Stimulated activated naive CD8-positive, alpha-beta T cell treated with anti-CD3 and anti-CD28 coated beads, Interleukin-15, Interleukin-2, amounts not matched to agents 100 ng/mL and 50 ng/mL, for 24 hours (primary cell): ENCODE measurements around the gene CCDC81.
"Not testable (repeated sequence)": the region's sequence is repeated elsewhere in the genome, so short reads cannot be mapped to it uniquely, and the experiment has no call there.

ENCODE experiments used
- H3K27ac Mint-ChIP-seq: one replicate; pipeline ENCODE4 v1.8.0; 2021; ENCODE audit warnings: mild to moderate bottlenecking, mixed read lengths
- H3K27me3 Mint-ChIP-seq: one replicate; pipeline ENCODE4 v1.8.0; 2021; ENCODE audit warnings: mixed read lengths
- H3K36me3 Mint-ChIP-seq: one replicate; pipeline ENCODE4 v1.8.0; 2021; ENCODE audit warnings: low read depth, mixed read lengths
- H3K4me1 Mint-ChIP-seq: one replicate; pipeline ENCODE4 v1.8.0; 2021; ENCODE audit warnings: low read depth, mixed read lengths
- H3K4me3 Mint-ChIP-seq: one replicate; pipeline ENCODE4 v1.8.0; 2021; ENCODE audit warnings: mild to moderate bottlenecking, mixed read lengths
- H3K9me3 Mint-ChIP-seq: one replicate; pipeline ENCODE4 v1.8.0; 2021; ENCODE audit warnings: mixed read lengths

CCDC81 gene

DNA sequence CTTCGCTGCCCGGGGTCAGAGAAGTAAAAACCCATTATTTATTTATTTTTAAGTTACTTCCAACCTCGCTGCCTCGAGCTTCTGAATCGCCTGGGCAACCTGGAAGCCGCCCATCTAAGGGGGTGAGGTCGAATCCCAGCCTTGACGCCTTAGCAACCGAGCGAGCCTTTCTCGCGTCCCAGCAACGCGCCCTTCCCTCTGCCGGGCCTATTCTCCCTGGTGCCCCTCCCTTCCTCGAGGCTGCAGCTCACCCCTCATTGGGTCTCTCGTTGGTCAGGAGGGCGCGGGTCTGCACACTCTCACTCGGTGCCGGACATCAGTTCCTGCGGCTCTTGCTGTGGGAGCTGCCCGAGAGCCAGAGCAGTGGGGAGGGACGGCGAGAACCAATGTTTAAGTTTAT is at the start of gene CCDC81:
CCDC81 (plus strand) TSS at position 302 of the 400 bp plus-strand sequence. CDS start 277 bp downstream, outside the sequence.
- H3K27me3 Mint-ChIP-seq: peaks cover 19% of the 10 kb centered on the region
- H3K9me3 Mint-ChIP-seq: peaks cover 14% of the 10 kb centered on the region
- H3K36me3 Mint-ChIP-seq: no peaks in the 10 kb centered on the region
- peaks cover 8% of the 10 kb centered on the region for H3K4me1 Mint-ChIP-seq
- H3K27ac Mint-ChIP-seq: no peak within 1 kb of the TSS
- H3K4me3 Mint-ChIP-seq: no peak within 1 kb of the TSS

DNA sequence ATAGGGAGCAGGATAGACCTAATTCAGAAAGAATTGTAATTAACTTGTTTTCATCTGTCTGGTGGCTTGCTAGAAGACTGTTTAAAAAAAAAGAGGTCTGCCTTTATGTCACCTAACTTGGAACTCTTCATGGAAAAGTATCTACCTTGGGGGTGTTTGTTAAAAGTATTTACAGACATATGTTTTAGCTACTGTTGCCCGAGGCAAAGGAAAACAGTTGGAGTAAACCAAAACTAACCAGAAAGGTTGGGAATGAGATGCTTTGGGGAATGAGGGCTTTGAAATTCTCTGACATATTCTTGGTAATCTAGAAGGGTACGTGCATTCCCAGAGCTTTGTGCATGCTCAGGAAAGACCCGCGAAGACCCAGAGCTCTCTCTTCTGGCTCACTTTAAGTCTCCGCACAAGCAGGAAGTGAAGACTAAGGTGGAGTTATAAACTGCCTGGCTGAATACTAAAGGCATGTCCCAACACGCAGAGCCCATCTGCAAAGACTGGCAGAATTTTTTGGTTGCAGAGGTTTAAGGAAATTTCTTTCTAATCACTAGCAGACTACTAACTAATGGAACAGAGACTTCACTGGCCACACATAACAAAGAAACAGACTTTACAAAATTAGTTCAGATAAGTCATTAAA is 39.4 kb upstream of the CCDC81 start:
- no peak overlapping the region for H3K27ac Mint-ChIP-seq
- peaks cover 69% of the 10 kb centered on the region for H3K36me3 Mint-ChIP-seq
- H3K4me1 Mint-ChIP-seq: no peaks in the 10 kb centered on the region
- H3K27me3 Mint-ChIP-seq: no peaks in the 10 kb centered on the region
- no peaks in the 10 kb centered on the region for H3K9me3 Mint-ChIP-seq
- no peak overlapping the region for H3K4me3 Mint-ChIP-seq

DNA sequence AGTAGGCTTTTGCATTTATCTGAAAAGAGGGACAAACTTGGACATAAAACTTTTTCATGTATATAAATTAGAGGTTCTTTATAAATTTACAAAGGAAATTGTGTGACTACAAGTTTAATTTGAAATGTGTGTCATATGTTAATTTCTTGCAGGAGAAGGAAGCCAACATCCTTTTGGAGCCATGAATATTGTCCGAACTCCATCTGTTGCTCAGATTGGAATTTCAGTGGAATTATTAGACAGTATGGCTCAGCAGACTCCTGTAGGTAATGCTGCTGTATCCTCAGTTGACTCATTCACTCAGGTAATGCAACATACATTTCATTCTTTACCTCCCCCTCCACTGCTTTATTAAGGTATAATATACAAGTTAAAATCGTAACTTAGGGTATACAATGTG is 37.5 kb upstream of the CCDC81 start:
- Mint-ChIP-seq H3K36me3 (peaks cover 80% of the 10 kb centered on the region), H3K27me3 (no peaks in the 10 kb centered on the region), H3K4me1 (peaks cover 7% of the 10 kb centered on the region), H3K4me3 (no peak overlapping the region), H3K27ac (no peak overlapping the region), H3K9me3 (no peaks in the 10 kb centered on the region)

GRCh38 chr11:86341382-86341781 is 33.3 kb upstream of the CCDC81 start:
- peaks cover 25% of the 10 kb centered on the region for H3K4me1 Mint-ChIP-seq
- H3K36me3 Mint-ChIP-seq: peaks cover 70% of the 10 kb centered on the region

DNA sequence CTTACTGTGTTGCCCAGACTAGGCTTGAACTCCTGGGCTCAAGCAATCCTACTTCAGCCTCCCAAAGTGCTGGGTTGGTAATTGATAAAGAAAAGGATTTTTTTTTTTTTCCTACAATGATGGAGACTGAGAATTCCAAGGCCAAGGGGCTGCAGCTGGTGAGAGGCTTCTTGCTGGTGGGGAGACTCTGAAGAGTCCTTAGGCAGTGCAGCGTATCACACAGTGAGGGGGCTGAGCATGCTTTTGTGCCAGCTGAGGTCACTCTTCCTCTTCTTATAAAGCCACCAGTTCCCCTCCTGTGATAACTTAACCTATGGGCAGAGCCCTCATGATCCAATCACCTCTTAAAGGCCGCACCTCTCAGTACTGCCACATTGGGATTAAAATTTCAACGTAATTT is 28.2 kb upstream of the CCDC81 start:
- H3K4me1 Mint-ChIP-seq: peaks cover 23% of the 10 kb centered on the region
- H3K9me3 Mint-ChIP-seq: no peaks in the 10 kb centered on the region
- peaks cover 39% of the 10 kb centered on the region for H3K36me3 Mint-ChIP-seq
- no peak overlapping the region for H3K4me3 Mint-ChIP-seq
- H3K27ac Mint-ChIP-seq: no peak overlapping the region
- H3K27me3 Mint-ChIP-seq: no peaks in the 10 kb centered on the region

More at GRCh38 chr11:86341382-86341781, 33.3 kb upstream of the CCDC81 start:
- Mint-ChIP-seq H3K27ac (peak overlapping the region; percentile 31), H3K27me3 (no peaks in the 10 kb centered on the region), H3K4me3 (no peak overlapping the region), H3K9me3 (no peaks in the 10 kb centered on the region)

DNA sequence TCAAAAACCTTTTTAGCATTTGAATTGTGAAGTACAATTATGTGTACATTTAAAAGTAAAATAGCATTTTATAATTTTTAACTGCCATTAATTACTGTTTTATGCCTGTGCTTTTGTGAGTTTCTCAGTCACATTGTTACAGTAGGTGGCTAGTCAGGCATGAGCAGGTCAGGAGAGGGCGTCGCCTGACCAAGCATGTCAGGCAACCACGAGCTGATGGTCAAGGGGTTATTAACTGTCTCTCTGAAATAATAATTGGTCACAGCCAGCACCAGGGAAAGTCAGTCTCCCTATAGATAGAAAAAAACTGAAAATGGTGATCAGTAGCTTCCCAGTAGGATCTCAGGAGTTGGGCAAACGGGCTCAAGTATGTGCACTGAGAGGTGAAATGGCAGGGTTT is 19.4 kb upstream of the CCDC81 start:
- Mint-ChIP-seq H3K27me3 (no peaks in the 10 kb centered on the region), H3K9me3 (no peaks in the 10 kb centered on the region)

GRCh38 chr11:86357412-86357811 is 17.3 kb upstream of the CCDC81 start:
- not testable (repeated sequence) for H3K9me3 Mint-ChIP-seq, H3K4me3 Mint-ChIP-seq, H3K36me3 Mint-ChIP-seq, H3K4me1 Mint-ChIP-seq, H3K27me3 Mint-ChIP-seq, H3K27ac Mint-ChIP-seq

More for the DNA sequence above, 19.4 kb upstream of the CCDC81 start:
- no peaks in the 10 kb centered on the region for H3K36me3 Mint-ChIP-seq
- no peak overlapping the region for H3K4me3 Mint-ChIP-seq
- no peak overlapping the region for H3K27ac Mint-ChIP-seq
- H3K4me1 Mint-ChIP-seq: no peaks in the 10 kb centered on the region

DNA sequence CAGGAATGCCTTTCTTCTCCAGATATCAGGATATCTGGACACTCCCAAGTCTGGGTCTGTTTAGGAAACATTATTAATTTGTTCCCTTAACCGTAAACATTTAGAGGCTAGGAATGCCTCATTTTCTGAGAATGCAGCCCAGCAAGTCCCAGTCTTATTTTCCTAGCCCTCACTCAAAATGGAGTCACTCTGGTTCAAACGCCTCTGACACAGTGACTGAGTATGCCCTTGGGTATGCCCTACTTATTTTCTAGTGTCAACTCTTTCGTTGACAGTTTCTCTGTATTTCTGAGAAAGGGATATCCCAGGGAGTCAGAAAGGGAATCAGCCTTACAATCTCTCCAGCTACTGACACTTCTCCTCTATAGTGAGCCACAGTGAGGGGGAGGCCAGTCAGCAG is 16.0 kb upstream of the CCDC81 start:
- no peak overlapping the region for H3K4me3 Mint-ChIP-seq
- H3K27me3 Mint-ChIP-seq: no peaks in the 10 kb centered on the region
- peaks cover 4% of the 10 kb centered on the region for H3K36me3 Mint-ChIP-seq
- no peaks in the 10 kb centered on the region for H3K4me1 Mint-ChIP-seq
- no peak overlapping the region for H3K27ac Mint-ChIP-seq
- H3K9me3 Mint-ChIP-seq: no peaks in the 10 kb centered on the region

DNA sequence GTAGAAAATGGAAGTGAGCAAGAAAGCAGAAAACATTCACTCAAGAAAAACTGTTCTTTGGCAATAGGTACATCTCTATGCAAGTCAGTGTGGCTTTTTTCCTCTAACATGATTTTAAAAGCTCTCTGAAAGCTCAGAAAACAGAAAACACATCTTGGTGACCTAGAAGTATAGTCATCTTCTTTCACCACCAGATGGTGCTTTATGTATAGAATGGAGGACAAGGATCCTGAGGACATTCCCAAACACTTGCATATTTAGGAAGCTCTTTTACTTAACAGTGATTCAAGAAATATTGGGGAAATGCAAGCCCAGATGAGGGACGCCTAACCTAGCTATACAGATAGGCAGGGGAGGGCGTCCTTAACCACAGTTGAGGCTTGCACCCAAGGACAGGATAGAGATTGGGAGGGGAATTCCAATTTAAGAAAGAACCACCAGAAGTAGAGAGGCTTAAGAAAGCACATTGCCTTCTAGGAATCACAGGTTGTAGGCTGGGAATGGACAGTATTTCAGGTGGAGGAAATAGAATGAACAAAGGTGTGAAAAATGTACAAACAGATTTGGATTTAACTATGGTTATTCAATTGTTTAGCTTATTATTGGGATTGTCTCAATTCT is 13.8 kb upstream of the CCDC81 start:
- Mint-ChIP-seq H3K4me1 (no peaks in the 10 kb centered on the region), H3K4me3 (no peak overlapping the region), H3K27ac (no peak overlapping the region), H3K36me3 (peaks cover 4% of the 10 kb centered on the region), H3K9me3 (no peaks in the 10 kb centered on the region), H3K27me3 (no peaks in the 10 kb centered on the region)

DNA sequence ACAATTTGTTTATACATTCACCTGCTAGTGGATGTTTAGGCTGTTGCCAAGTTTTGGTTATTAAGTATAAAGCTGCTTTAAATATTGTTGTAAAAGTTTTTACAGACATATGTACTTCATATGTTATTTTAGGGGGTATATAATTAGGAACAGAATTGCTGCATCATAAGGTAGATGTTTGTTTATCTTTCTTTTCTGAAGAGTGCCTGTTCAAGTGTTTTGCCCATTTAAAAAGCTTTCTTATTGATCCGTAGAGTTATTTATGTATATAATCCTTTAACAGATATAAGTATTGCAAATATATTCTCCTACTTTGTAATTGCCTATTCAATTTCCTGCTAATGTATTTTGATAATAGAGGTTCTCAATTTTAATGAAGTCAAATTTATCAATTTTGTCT is 11.3 kb upstream of the CCDC81 start:
- H3K36me3 Mint-ChIP-seq: peaks cover 4% of the 10 kb centered on the region
- no peaks in the 10 kb centered on the region for H3K4me1 Mint-ChIP-seq
- H3K4me3 Mint-ChIP-seq: no peak overlapping the region
- H3K9me3 Mint-ChIP-seq: no peaks in the 10 kb centered on the region
- no peak overlapping the region for H3K27ac Mint-ChIP-seq
- no peaks in the 10 kb centered on the region for H3K27me3 Mint-ChIP-seq

GRCh38 chr11:86365546-86365945 is 9.1 kb upstream of the CCDC81 start:
- Mint-ChIP-seq H3K36me3 (peaks cover 4% of the 10 kb centered on the region), H3K9me3 (no peaks in the 10 kb centered on the region), H3K4me1 (no peaks in the 10 kb centered on the region), H3K27ac (no peak overlapping the region), H3K4me3 (no peak overlapping the region), H3K27me3 (no peaks in the 10 kb centered on the region)

DNA sequence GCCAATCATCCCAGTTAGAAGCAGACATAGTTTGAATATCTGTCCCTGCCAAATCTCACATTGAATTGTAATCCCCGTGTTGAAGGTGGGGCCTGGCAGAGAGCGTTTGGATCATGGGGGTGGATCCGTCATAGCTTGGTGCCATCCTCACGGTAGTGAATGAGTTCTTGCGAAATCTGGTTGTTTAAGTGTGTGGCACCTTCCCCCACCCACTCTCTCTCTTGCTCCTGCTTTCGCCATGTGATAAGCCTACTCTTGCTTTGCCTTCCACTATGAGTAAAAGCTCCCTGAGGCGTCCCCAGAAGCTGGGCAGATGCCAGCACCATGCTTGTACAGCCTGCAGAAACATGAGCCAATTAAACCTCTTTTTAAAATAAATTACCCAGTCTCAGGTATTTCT is 5.0 kb upstream of the CCDC81 start:
- Mint-ChIP-seq H3K4me1 (peaks cover 8% of the 10 kb centered on the region), H3K4me3 (no peak overlapping the region), H3K36me3 (no peaks in the 10 kb centered on the region), H3K27ac (no peak overlapping the region), H3K9me3 (no peaks in the 10 kb centered on the region), H3K27me3 (peaks cover 10% of the 10 kb centered on the region)

DNA sequence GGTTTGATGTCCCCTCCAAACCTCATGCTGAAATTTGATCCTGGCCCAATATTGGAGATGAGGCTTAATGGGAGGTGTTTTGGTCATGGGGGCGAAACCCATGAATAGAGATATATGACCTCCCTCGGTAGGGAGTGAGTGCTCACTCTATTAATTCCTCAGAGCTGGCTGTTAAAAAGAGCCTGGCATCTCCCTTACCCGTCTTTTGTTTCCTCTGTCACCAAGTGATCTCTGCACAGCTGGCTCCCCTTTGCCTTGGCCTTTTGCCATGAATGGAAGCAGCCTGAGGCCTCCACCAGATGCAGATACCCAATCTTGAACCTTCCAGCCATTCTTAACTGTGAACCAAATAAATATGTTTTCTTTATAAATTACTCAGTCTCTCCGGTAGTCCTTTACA is 4.5 kb upstream of the CCDC81 start:
- H3K36me3 Mint-ChIP-seq: no peaks in the 10 kb centered on the region
- H3K27ac Mint-ChIP-seq: no peak overlapping the region
- H3K27me3 Mint-ChIP-seq: peaks cover 12% of the 10 kb centered on the region
- peaks cover 8% of the 10 kb centered on the region for H3K4me1 Mint-ChIP-seq
- H3K9me3 Mint-ChIP-seq: no peaks in the 10 kb centered on the region
- H3K4me3 Mint-ChIP-seq: no peak overlapping the region

GRCh38 chr11:86370922-86371594 is 3.6 kb upstream of the CCDC81 start:
- peaks cover 15% of the 10 kb centered on the region for H3K27me3 Mint-ChIP-seq
- no peak overlapping the region for H3K27ac Mint-ChIP-seq
- peaks cover 8% of the 10 kb centered on the region for H3K4me1 Mint-ChIP-seq
- peaks cover 3% of the 10 kb centered on the region for H3K9me3 Mint-ChIP-seq
- H3K4me3 Mint-ChIP-seq: no peak overlapping the region
- no peaks in the 10 kb centered on the region for H3K36me3 Mint-ChIP-seq

DNA sequence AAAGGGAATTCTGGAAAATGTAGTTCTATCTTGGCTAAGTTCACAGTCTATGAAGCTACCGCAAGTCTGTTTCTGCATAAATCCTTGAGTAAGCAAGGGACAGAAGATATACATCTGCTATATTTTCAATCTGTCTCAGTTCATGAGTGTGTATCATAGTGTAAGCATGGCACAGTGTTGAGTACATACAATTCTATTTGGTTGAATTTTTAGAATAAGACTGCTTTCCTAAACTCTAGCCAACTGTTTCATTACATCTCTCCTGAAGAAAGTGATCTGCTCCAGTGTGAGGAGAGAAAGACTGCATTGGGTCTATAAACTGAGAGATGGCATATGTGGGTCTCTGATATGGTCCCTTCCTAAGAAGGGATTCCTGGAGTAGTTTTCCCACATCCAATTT is 2.6 kb upstream of the CCDC81 start:
- Mint-ChIP-seq H3K36me3 (no peaks in the 10 kb centered on the region), H3K9me3 (peaks cover 10% of the 10 kb centered on the region), H3K4me3 (no peak overlapping the region), H3K27me3 (peaks cover 19% of the 10 kb centered on the region), H3K4me1 (peaks cover 8% of the 10 kb centered on the region), H3K27ac (no peak overlapping the region)
